GM10266 (cell line): ENCODE measurements around the gene CERS6.

Experiments used
- DNase-seq: peaks from one replicate; pipeline ENCODE4 v3.0.0; 2012; ENCODE audit errors: extremely low spot score
- CTCF ChIP-seq: IDR thresholded peaks from 2 replicates; pipeline ENCODE4 v1.5.1; 2012; ENCODE audit warnings: mild to moderate bottlenecking, low read depth; ENCODE audit not compliant: control insufficient read depth, insufficient read depth; ENCODE audit errors: missing control alignments

CERS6 gene

GRCh38 chr2:168694173-168694572, 238.1 kb downstream of the CERS6 start:
- no peak for DNase-seq
- TF ChIP-seq CTCF, result no peak

- no peak for TF ChIP-seq CTCF
- no peak for DNase-seq
Measured at GRCh38 chr2:168694866-168695265, 238.8 kb downstream of the CERS6 start.

- TF ChIP-seq CTCF, result no peak
Measured at GRCh38 chr2:168697668-168698121, 241.6 kb downstream of the CERS6 start.

GRCh38 chr2:168698969-168699368, 242.9 kb downstream of the CERS6 start:
- TF ChIP-seq CTCF, result no peak
- DNase-seq, result no peak

More at GRCh38 chr2:168697668-168698121, 241.6 kb downstream of the CERS6 start:
- DNase-seq, result no peak

- DNase-seq, result no peak
- no peak for TF ChIP-seq CTCF
Measured at GRCh38 chr2:168699844-168700417, 243.9 kb downstream of the CERS6 start.

- TF ChIP-seq CTCF, result no peak
- no peak for DNase-seq
Measured at GRCh38 chr2:168700615-168701245, 244.7 kb downstream of the CERS6 start.

GRCh38 chr2:168702579-168702978, 246.5 kb downstream of the CERS6 start:
- no peak for TF ChIP-seq CTCF

More at GRCh38 chr2:168702579-168702978, 246.5 kb downstream of the CERS6 start:
- no peak for DNase-seq
